SH-SY5Y (cell line): Measurements from ENCODE around the gene SPATA25.

Source experiments
- GATA2 ChIP-seq: IDR thresholded peaks from 2 replicates; pipeline ENCODE4 v1.6.1; 2011; ENCODE audit warnings: mild to moderate bottlenecking, low read depth, low read length
- GATA3 ChIP-seq: IDR thresholded peaks from 2 replicates; pipeline ENCODE4 v1.6.1; 2011; ENCODE audit warnings: low read depth, mild to moderate bottlenecking, low read length, moderate library complexity

The SPATA25 gene

GRCh38 chr20:45863543-45864470, 23.6 kb downstream of the SPATA25 start:
- TF ChIP-seq GATA2: no peak
- TF ChIP-seq GATA3: no peak

GRCh38 chr20:45861221-45862075, 26.0 kb downstream of the SPATA25 start:
- TF ChIP-seq GATA2 (no peak), GATA3 (no peak)

GRCh38 chr20:45860560-45861220, 26.7 kb downstream of the SPATA25 start:
- TF ChIP-seq GATA3 (no peak), GATA2 (no peak)

- TF ChIP-seq GATA3 (no peak), GATA2 (no peak)
Observed at GRCh38 chr20:45859916-45860315, 27.5 kb downstream of the SPATA25 start.

- no peak for TF ChIP-seq GATA3
- TF ChIP-seq GATA2: no peak
Observed at GRCh38 chr20:45857882-45858216, 29.6 kb downstream of the SPATA25 start.

- TF ChIP-seq GATA3: no peak
- no peak for TF ChIP-seq GATA2
Observed at GRCh38 chr20:45857114-45857881, 30.1 kb downstream of the SPATA25 start, which contains the start of the genes ACOT8 and ZSWIM3. ACOT8 (minus strand) TSS chr20:45857392; CDS start chr20:45857315, 77 bp downstream. ZSWIM3 (plus strand) TSS chr20:45857614; CDS start chr20:45857826, 212 bp downstream.

GRCh38 chr20:45853484-45853883, 33.9 kb downstream of the SPATA25 start:
- no peak for TF ChIP-seq GATA2
- no peak for TF ChIP-seq GATA3

- TF ChIP-seq GATA3 (no peak), GATA2 (no peak)
Observed at GRCh38 chr20:45852326-45852725, 35.1 kb downstream of the SPATA25 start.

GRCh38 chr20:45851501-45851900, 35.9 kb downstream of the SPATA25 start:
- no peak for TF ChIP-seq GATA3
- TF ChIP-seq GATA2: no peak

- no peak for TF ChIP-seq GATA3
- no peak for TF ChIP-seq GATA2
Observed at GRCh38 chr20:45850926-45851325, 36.5 kb downstream of the SPATA25 start.

- TF ChIP-seq GATA2 (no peak), GATA3 (no peak)
Observed at GRCh38 chr20:45850238-45850637, 37.2 kb downstream of the SPATA25 start.

- no peak for TF ChIP-seq GATA3
- no peak for TF ChIP-seq GATA2
Observed at GRCh38 chr20:45848969-45849582, 38.3 kb downstream of the SPATA25 start.

GRCh38 chr20:45848421-45848820, 39.0 kb downstream of the SPATA25 start:
- TF ChIP-seq GATA2: no peak
- no peak for TF ChIP-seq GATA3
